ENCODE results near the gene SCMH1. TPM values are rescaled to one million over a fixed set of nuclear protein-coding genes. Genes with fewer than 3 reads are reported as not detected.

Gene SCMH1
- total RNA-seq, 4 donors from 2014 or later: 45.6 to 102 (median 82.5) TPM

GRCh38 chr1:41162441-41162840 is 79.7 kb downstream of the SCMH1 start:
- no peak overlapping the region for H3K27ac ChIP-seq
- no peaks in the 10 kb centered on the region for H3K4me1 ChIP-seq
- no peak for ATAC-seq
- TF ChIP-seq EP300 (IDR thresholded peaks at IDR 0.05): no peak
- TF ChIP-seq, protein P1, sequence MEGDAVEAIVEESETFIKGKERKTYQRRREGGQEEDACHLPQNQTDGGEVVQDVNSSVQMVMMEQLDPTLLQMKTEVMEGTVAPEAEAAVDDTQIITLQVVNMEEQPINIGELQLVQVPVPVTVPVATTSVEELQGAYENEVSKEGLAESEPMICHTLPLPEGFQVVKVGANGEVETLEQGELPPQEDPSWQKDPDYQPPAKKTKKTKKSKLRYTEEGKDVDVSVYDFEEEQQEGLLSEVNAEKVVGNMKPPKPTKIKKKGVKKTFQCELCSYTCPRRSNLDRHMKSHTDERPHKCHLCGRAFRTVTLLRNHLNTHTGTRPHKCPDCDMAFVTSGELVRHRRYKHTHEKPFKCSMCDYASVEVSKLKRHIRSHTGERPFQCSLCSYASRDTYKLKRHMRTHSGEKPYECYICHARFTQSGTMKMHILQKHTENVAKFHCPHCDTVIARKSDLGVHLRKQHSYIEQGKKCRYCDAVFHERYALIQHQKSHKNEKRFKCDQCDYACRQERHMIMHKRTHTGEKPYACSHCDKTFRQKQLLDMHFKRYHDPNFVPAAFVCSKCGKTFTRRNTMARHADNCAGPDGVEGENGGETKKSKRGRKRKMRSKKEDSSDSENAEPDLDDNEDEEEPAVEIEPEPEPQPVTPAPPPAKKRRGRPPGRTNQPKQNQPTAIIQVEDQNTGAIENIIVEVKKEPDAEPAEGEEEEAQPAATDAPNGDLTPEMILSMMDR (IDR thresholded peaks at IDR 0.05): no peak
- no peak for TF ChIP-seq POLR2AphosphoS5 (IDR thresholded peaks at IDR 0.05)
- H3K4me3 ChIP-seq: no peak overlapping the region
- no peaks in the 10 kb centered on the region for H3K27me3 ChIP-seq
- H3K36me3 ChIP-seq: peaks cover 0 to 33% of the 10 kb centered on the region in 2 donors
- H3K9me3 ChIP-seq: no peaks in the 10 kb centered on the region
- 92% methylated on average over 2 of the region's 3 CpGs; no CpG with 5 or more reads in 1 of the 2 donors for WGBS, 2 donors (ENCODE audit: low coverage in 1 of 2)

GRCh38 chr1:41161846-41162245 is 80.3 kb downstream of the SCMH1 start:
- Histone ChIP-seq H3K36me3 (peaks cover 0 to 33% of the 10 kb centered on the region in 2 donors), H3K27me3 (no peaks in the 10 kb centered on the region), H3K27ac (no peak overlapping the region), H3K4me3 (no peak overlapping the region), H3K4me1 (no peaks in the 10 kb centered on the region), H3K9me3 (no peaks in the 10 kb centered on the region)
- no peak for ATAC-seq
- TF ChIP-seq EP300 (IDR thresholded peaks at IDR 0.05) (no peak), POLR2A (IDR thresholded peaks at IDR 0.05) (no peak), POLR2AphosphoS5 (IDR thresholded peaks at IDR 0.05) (no peak)
- TF ChIP-seq, protein P1 (IDR thresholded peaks at IDR 0.05): no peak
- 84 to 86% methylated on average over 3 to 7 of the region's 9 CpGs for WGBS, 2 donors (ENCODE audit: low coverage in 1 of 2)

DNA sequence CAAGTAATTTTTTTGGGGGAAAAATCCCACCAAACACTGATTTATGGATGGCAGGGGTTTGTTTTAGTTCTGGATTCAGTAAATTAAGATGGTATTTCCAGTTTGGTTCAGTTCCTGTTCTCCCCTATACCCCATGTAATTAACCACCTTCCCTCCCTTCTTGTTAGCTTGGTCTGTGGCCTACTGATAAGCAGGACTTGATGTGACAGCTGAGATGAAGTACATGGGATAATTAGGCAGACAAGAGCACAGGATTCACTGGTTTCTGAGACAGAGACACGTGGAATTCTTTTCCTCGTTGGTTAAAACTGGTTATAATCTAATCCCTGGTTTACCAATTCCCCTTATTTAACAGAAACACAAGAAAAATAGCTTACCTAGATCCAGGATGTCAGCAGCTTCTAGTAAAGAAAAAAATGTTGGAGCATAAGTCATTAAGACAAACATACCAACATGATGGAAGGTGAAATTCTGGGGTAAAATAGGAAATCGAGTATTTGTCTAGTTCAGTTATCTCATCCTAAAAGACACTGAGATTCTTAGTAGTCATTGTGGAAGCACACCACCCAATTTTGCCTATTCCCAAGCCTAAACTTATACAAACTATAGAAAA is 81.5 kb downstream of the SCMH1 start:
- H3K4me3 ChIP-seq: no peak overlapping the region
- no peaks in the 10 kb centered on the region for H3K9me3 ChIP-seq
- TF ChIP-seq, protein P1 (IDR thresholded peaks at IDR 0.05): no peak
- TF ChIP-seq POLR2AphosphoS5 (IDR thresholded peaks at IDR 0.05) (no peak), POLR2A (IDR thresholded peaks at IDR 0.05) (no peak), EP300 (IDR thresholded peaks at IDR 0.05) (no peak)
- H3K36me3 ChIP-seq: peaks cover 0 to 33% of the 10 kb centered on the region in 2 donors
- no peak for ATAC-seq
- peaks cover 0 to 6% (median 0%) of the 10 kb centered on the region in 3 donors for H3K4me1 ChIP-seq
- no peak overlapping the region for H3K27ac ChIP-seq
- WGBS, 2 donors (ENCODE audit: low coverage in 1 of 2): 64 to 100% methylated on average over 3 of the region's 3 CpGs
- H3K27me3 ChIP-seq: no peaks in the 10 kb centered on the region

GRCh38 chr1:41158966-41159365 is 83.1 kb downstream of the SCMH1 start:
- 94 to 100% methylated on average over 1 of the region's 1 CpG for WGBS, 2 donors (ENCODE audit: low coverage in 1 of 2)
- no peak for ATAC-seq
- Histone ChIP-seq H3K27me3 (no peaks in the 10 kb centered on the region), H3K4me3 (no peak overlapping the region), H3K27ac (no peak overlapping the region), H3K36me3 (peaks cover 0 to 33% of the 10 kb centered on the region in 2 donors), H3K9me3 (no peaks in the 10 kb centered on the region), H3K4me1 (peaks cover 0 to 11% (median 0%) of the 10 kb centered on the region in 3 donors)
- TF ChIP-seq POLR2A (IDR thresholded peaks at IDR 0.05) (no peak), EP300 (IDR thresholded peaks at IDR 0.05) (no peak), POLR2AphosphoS5 (IDR thresholded peaks at IDR 0.05) (no peak)
- TF ChIP-seq, protein P1 (IDR thresholded peaks at IDR 0.05): no peak

Measured in gastroesophageal sphincter (tissue), 4 donors.